T-cell (primary cell): Measurements from ENCODE around the gene HOXA1. TPM values are rescaled to one million over a fixed set of nuclear protein-coding genes. Genes with fewer than 3 reads are reported as not detected.

Source experiments
- ATAC-seq, 4 experiments: fragments of 200-7000 bp in 3 of 4; fragments of 150-1000 bp in 1 of 4; cut with Tn5 transposase; replicated peaks in 1 of 4; 1 replicate in 3 of 4; 2 replicates in 1 of 4; pipeline ENCODE4 v1.10.0; 2021; ENCODE audit warnings: moderate library complexity in 3 of 4, mild to moderate bottlenecking in 2 of 4, moderate number of reproducible peaks in 1 of 4
- CTCF ChIA-PET, 2 donors: fragments of 300-600 bp; sonication (Branson Sonifier 250); formaldehyde crosslinking; loops; one replicate each; lab custom pipeline; 2022; ENCODE audit warnings: antibody characterized with exemption in 2 of 2; lab: Charles Lee
- POLR2A ChIA-PET, 2 donors: fragments of 300-600 bp; sonication (Branson Sonifier 250); formaldehyde crosslinking; loops; one replicate each; lab custom pipeline; 2022; ENCODE audit warnings: antibody characterized with exemption in 2 of 2; lab: Charles Lee
- DNase-seq, 35 experiments: peaks; one replicate each; pipeline versions ENCODE4 v3.0.0 to v3.0.0-alpha.2; 2013 to 2023
- H3K27ac ChIP-seq: one replicate; pipeline ENCODE4 v1.5.1; 2013; ENCODE audit warnings: low read length
- H3K27me3 ChIP-seq, 2 experiments: replicated peaks in 1 of 2; 1 replicate in 1 of 2; 2 replicates in 1 of 2; pipeline versions ENCODE4 v1.6.1 to v1.7.0; 2013; ENCODE audit warnings: low read length in 1 of 2, mixed read lengths in 1 of 2; ENCODE audit not compliant: control insufficient read depth in 2 of 2, insufficient read depth in 2 of 2; ENCODE audit errors: extremely low read depth in 1 of 2
- H3K36me3 ChIP-seq, 2 donors: 1 replicate in 1 of 2; 2 replicates in 1 of 2; pipeline versions ENCODE4 v1.6.1 to v1.7.0; 2013; ENCODE audit warnings: low read length in 1 of 2; ENCODE audit not compliant: control insufficient read depth in 2 of 2, insufficient read depth in 1 of 2; ENCODE audit errors: extremely low read depth in 1 of 2
- H3K4me1 ChIP-seq, 2 experiments: 1 replicate in 1 of 2; 2 replicates in 1 of 2; pipeline versions ENCODE4 v1.6.1 to v1.7.0; 2013; ENCODE audit warnings: low read length in 2 of 2, mixed read lengths in 1 of 2; ENCODE audit not compliant: insufficient read depth in 2 of 2, control insufficient read depth in 1 of 2; ENCODE audit errors: extremely low read depth in 1 of 2
- H3K4me3 ChIP-seq, 2 donors: 1 replicate in 1 of 2; 2 replicates in 1 of 2; pipeline versions ENCODE4 v1.5.1 to v1.7.0; 2013; ENCODE audit warnings: mild to moderate bottlenecking in 2 of 2, low read length in 1 of 2, moderate library complexity in 1 of 2; ENCODE audit not compliant: control insufficient read depth in 1 of 2; ENCODE audit errors: extremely low read depth in 1 of 2
- H3K9me3 ChIP-seq: 2 replicates; pipeline ENCODE4 v1.7.0; 2013
- H3K27ac Mint-ChIP-seq, 2 donors: one replicate each; pipeline ENCODE4 v1.8.0; 2020 to 2021; ENCODE audit warnings: mild to moderate bottlenecking in 2 of 2, mixed read lengths in 2 of 2
- H3K27me3 Mint-ChIP-seq, 2 donors: one replicate each; pipeline ENCODE4 v1.8.0; 2021 to 2022; ENCODE audit warnings: mixed read lengths in 2 of 2
- H3K36me3 Mint-ChIP-seq: one replicate; pipeline ENCODE4 v1.8.0; 2021; ENCODE audit warnings: mixed read lengths
- H3K4me1 Mint-ChIP-seq, 3 donors: one replicate each; pipeline ENCODE4 v1.8.0; 2020 to 2022; ENCODE audit warnings: mixed read lengths in 3 of 3, mild to moderate bottlenecking in 1 of 3
- H3K4me3 Mint-ChIP-seq, 3 donors: one replicate each; pipeline ENCODE4 v1.8.0; 2020 to 2022; ENCODE audit warnings: mild to moderate bottlenecking in 3 of 3, mixed read lengths in 3 of 3, moderate library complexity in 3 of 3
- H3K9me3 Mint-ChIP-seq, 3 donors: one replicate each; pipeline ENCODE4 v1.8.0; 2020 to 2022; ENCODE audit warnings: mixed read lengths in 3 of 3
- WGBS: methylation state at CpG from one replicate; pipeline ENCODE4 v1.1.5; 2013; ENCODE audit warnings: missing lambda C conversion rate; ENCODE audit not compliant: insufficient coverage; 5-methylcytosine and 5-hydroxymethylcytosine counted together
- total RNA-seq, 35 experiments: library from RNA in 6 of 35; stranded (reverse) in 6 of 35; fragments of 120-200 nt in 1 of 35; gene quantifications; one replicate each; pipeline versions ENCODE4 v1.2.1 to v1.2.4 and lab custom pipeline; 2013 to 2026

HOXA1 gene
- total RNA-seq, 5 donors from 2014 or later (not counting 1 experiment from before 2014, with no cell fraction given), result 0.28 to 0.66 (median 0.54) TPM

DNA sequence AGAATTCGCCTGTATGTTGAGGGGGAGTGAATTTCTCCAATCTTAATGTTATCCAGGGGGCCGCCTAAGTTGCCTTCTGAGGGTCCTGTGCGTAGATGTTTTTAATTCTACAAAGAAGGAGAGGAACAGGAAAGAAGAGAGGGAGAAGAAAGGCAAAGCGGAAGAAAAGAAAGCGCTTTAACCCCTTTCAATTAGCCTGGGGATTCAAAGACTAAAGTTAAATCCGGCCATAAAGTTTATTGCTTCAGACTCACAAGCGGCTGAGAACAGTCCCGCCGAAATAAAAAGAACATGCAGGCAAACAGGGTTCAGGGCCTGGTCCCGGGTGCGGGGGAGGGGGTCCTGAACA lies 43.2 kb upstream of the HOXA1 start:
- 98% methylated on average over 8 of the region's 11 CpGs for WGBS
- POLR2A ChIA-PET, result no interaction called here
- Mint-ChIP-seq H3K9me3 (no peaks in the 10 kb centered on the region), H3K36me3 (no peaks in the 10 kb centered on the region), H3K4me1 (peaks cover 0 to 15% (median 4%) of the 10 kb centered on the region in 3 donors), H3K27ac (no peak overlapping the region), H3K4me3 (no peak overlapping the region), H3K27me3 (peaks cover 37 to 66% of the 10 kb centered on the region in 2 donors)
- Histone ChIP-seq H3K36me3 (no peaks in the 10 kb centered on the region), H3K9me3 (no peaks in the 10 kb centered on the region), H3K27me3 (peaks cover 0 to 40% of the 10 kb centered on the region in 2 experiments), H3K4me3 (no peak overlapping the region), H3K4me1 (peaks cover 0 to 18% of the 10 kb centered on the region in 2 experiments), H3K27ac (no peak overlapping the region)
- DNase-seq, result no peak
- ATAC-seq, result no peak
- CTCF ChIA-PET, result no interaction called here

DNA sequence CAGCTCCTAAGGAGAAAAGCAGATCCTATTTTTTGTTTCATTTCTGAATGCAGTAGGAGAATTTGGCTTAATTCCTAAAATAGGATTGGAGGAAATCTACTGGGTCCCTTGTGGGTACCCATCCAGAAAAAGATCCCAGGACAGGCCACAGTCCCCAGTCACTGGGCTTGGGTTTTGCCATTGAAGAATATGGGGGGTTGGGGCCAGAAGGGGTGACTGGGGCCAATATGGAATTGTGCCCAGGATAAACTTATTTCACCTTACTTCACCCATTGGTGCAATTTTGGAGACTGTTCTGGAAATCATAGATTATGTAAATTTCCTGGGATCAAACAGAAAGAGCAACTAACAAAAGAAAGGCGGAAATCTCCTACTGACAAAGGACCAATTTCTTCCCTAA lies 42.7 kb upstream of the HOXA1 start:
- Mint-ChIP-seq H3K4me1 (peaks cover 0 to 15% (median 4%) of the 10 kb centered on the region in 3 donors), H3K36me3 (no peaks in the 10 kb centered on the region), H3K9me3 (no peaks in the 10 kb centered on the region), H3K27me3 (peaks cover 41 to 68% of the 10 kb centered on the region in 2 donors), H3K4me3 (no peak overlapping the region), H3K27ac (no peak overlapping the region)
- no peak overlapping the region for H3K4me3 ChIP-seq
- ATAC-seq (no peak), DNase-seq (no peak)
- no CpG with 5 or more reads among the region's 1 CpG for WGBS
- ChIA-PET POLR2A (no interaction called here), CTCF (no interaction called here)
- no peak overlapping the region for H3K27ac ChIP-seq
- H3K27me3 ChIP-seq, result peaks cover 0 to 38% of the 10 kb centered on the region in 2 experiments
- peaks cover 0 to 18% of the 10 kb centered on the region in 2 experiments for H3K4me1 ChIP-seq
- no peaks in the 10 kb centered on the region for H3K9me3 ChIP-seq
- no peaks in the 10 kb centered on the region for H3K36me3 ChIP-seq

DNA sequence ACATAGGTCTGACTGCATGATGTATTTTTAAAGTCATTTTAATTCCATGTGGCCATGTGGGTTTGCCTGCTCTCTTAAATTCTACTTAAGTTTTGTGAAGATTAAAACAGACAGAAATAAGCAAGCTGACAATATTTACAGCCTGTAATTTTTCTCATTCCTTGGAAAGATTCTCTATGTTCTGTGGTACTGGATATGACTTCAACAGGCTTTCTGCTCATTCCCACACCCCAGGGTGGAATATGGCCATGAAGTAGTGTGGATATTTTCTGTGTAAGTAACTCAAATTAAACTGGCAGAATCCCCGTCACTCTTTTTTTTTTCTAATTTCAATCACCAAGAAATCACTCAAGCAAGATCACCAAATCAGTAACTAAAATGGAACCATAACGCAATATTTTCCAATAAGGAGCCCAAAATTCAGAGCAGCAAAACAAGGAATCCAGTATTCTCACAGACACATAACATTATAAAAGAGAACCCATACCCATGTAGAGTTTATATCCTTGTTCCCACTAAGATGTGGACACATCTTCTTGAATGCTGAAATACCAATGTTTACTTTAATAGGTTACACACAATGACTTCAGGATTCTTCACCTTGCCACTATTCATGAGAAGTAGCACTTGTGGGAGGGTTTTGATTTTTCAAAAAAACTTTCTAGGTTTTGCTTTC lies 42.0 kb upstream of the HOXA1 start:
- no peak overlapping the region for H3K27ac Mint-ChIP-seq
- no peak overlapping the region for H3K4me3 Mint-ChIP-seq
- H3K36me3 ChIP-seq, result no peaks in the 10 kb centered on the region
- no peak overlapping the region for H3K4me3 ChIP-seq
- peaks cover 40 to 72% of the 10 kb centered on the region in 2 donors for H3K27me3 Mint-ChIP-seq
- 100% methylated on average over 1 of the region's 2 CpGs for WGBS
- H3K27me3 ChIP-seq, result peaks cover 0 to 36% of the 10 kb centered on the region in 2 experiments
- no peaks in the 10 kb centered on the region for H3K9me3 ChIP-seq
- H3K27ac ChIP-seq, result no peak overlapping the region
- H3K4me1 Mint-ChIP-seq, result peaks cover 0 to 15% (median 4%) of the 10 kb centered on the region in 3 donors
- no peaks in the 10 kb centered on the region for H3K9me3 Mint-ChIP-seq
- peaks cover 0 to 18% of the 10 kb centered on the region in 2 experiments for H3K4me1 ChIP-seq
- ATAC-seq, result no peak
- no peak for DNase-seq
- H3K36me3 Mint-ChIP-seq, result no peaks in the 10 kb centered on the region
- ChIA-PET CTCF (interaction anchor here in 1 of 2 donors (0.5 kb wide), 2 partner anchors 467 to 1909 kb away, joined by 3 to 10 read pairs; partner anchors contain the start of gene NPVF), POLR2A (no interaction called here)

DNA sequence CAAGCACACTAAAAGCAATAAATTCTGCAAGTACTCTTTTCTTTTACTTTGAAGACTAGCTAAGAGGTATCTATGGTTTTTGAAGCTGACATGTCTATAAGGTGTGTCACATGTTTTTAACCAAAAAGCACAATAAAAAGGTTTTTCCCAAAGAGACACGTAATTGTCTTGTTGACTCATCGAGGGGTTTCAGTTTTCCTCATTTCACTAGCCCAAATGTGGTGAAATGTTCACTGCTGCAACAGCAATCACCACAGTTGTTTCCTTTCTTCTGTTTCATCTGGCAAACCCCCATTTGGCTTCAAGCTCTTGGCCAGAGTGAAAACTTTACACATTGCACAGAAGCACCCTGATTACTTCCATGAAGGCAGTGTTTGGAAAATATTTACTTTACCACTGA lies 38.6 kb upstream of the HOXA1 start:
- ChIA-PET CTCF (interaction anchor here in 1 of 2 donors (1.0 to 1.3 kb wide), 2 partner anchors 14 to 469 kb away, joined by 3 to 4 read pairs; no protein-coding TSS in a partner anchor), POLR2A (no interaction called here)
- Mint-ChIP-seq H3K9me3 (no peaks in the 10 kb centered on the region), H3K27ac (no peak overlapping the region), H3K4me3 (no peak overlapping the region), H3K27me3 (peaks cover 29 to 63% of the 10 kb centered on the region in 2 donors), H3K4me1 (peaks cover 0 to 15% (median 4%) of the 10 kb centered on the region in 3 donors), H3K36me3 (no peaks in the 10 kb centered on the region)
- WGBS, result 0% methylated on average over 1 of the region's 2 CpGs
- ATAC-seq (no peak), DNase-seq (no peak)
- H3K4me3 ChIP-seq, result no peak overlapping the region
- H3K36me3 ChIP-seq, result no peaks in the 10 kb centered on the region
- peaks cover 4 to 19% of the 10 kb centered on the region in 2 experiments for H3K4me1 ChIP-seq
- H3K9me3 ChIP-seq, result no peaks in the 10 kb centered on the region
- peaks cover 0 to 25% of the 10 kb centered on the region in 2 experiments for H3K27me3 ChIP-seq
- H3K27ac ChIP-seq, result no peak overlapping the region

DNA sequence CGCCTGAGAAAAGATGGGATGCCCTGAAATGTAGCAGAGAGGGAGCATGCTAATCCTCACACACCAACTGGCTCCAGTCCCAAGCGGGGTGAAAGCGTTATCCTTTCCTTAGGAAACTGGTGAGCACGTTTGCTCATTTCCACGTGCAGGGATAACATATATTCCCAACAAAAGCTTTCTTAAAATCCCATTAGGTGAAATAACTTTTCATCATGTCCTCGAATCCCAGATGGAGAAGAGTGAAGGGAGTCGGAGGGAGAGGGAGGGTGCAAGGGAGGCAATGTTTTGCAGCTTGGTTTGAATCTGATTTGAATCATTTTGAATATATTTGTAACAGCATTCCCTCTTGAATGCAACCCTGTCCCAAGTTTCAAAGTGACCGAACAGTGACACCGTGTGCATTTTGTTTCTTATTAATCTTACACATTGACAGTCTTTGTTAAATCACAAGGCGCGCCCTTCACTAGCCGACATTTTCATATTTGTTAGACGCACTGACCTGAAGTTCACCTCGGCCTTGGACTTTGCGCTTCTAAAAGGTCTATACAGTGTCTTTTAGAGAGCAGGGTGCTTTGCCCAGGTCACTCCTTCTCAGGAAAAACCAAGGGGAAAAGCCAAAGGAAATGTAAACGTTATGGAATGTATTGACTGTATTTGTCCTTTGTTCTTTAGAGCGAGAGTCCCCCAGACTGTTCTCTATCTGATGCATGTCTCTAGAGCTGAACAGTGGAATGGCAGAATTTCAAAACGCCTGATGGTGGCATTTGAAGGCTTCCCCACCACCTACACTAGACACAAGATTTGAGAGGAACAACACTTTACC lies 37.8 kb upstream of the HOXA1 start:
- CTCF ChIA-PET, result interaction anchor here (0.6 to 1.3 kb wide), 2 partner anchors 15 to 782 kb away, joined by 4 to 6 read pairs; no protein-coding TSS in a partner anchor
- ATAC-seq (no peak), DNase-seq (no peak)
- H3K4me1 Mint-ChIP-seq, result peaks cover 0 to 15% (median 5%) of the 10 kb centered on the region in 3 donors
- POLR2A ChIA-PET, result no interaction called here
- H3K27ac Mint-ChIP-seq, result no peak overlapping the region
- Histone ChIP-seq H3K9me3 (no peaks in the 10 kb centered on the region), H3K4me1 (peaks cover 4 to 19% of the 10 kb centered on the region in 2 experiments), H3K27ac (no peak overlapping the region), H3K27me3 (peaks cover 0 to 25% of the 10 kb centered on the region in 2 experiments), H3K36me3 (no peaks in the 10 kb centered on the region), H3K4me3 (no peak overlapping the region)
- H3K9me3 Mint-ChIP-seq, result no peaks in the 10 kb centered on the region
- 83% methylated on average over 3 of the region's 18 CpGs for WGBS
- no peaks in the 10 kb centered on the region for H3K36me3 Mint-ChIP-seq
- H3K27me3 Mint-ChIP-seq, result peaks cover 25 to 65% of the 10 kb centered on the region in 2 donors
- H3K4me3 Mint-ChIP-seq, result no peak overlapping the region

DNA sequence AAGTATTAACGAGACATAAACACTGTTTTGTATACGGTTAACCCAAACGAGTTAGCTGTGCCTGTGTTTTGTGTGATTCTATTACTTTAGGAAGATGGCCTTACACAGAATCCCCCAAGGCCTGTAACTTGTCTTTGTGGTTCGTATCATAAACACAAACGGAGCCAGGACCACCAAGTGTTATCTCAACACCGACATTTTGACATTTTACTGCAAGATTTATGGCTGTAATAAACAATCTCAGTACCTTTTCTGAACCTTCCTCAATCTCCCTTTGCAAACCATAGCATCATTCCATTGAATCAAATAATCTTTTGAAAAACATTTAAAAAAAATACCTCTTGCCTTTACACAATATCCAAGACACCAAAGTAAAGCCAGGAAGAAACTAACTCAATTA lies 37.2 kb upstream of the HOXA1 start:
- Mint-ChIP-seq H3K4me3 (no peak overlapping the region), H3K9me3 (no peaks in the 10 kb centered on the region), H3K27me3 (peaks cover 25 to 60% of the 10 kb centered on the region in 2 donors), H3K27ac (no peak overlapping the region), H3K4me1 (peaks cover 0 to 15% (median 5%) of the 10 kb centered on the region in 3 donors), H3K36me3 (no peaks in the 10 kb centered on the region)
- CTCF ChIA-PET, result no interaction called here
- H3K27ac ChIP-seq, result no peak overlapping the region
- H3K27me3 ChIP-seq, result peaks cover 0 to 25% of the 10 kb centered on the region in 2 experiments
- ATAC-seq (no peak), DNase-seq (no peak)
- H3K9me3 ChIP-seq, result no peaks in the 10 kb centered on the region
- no peaks in the 10 kb centered on the region for H3K36me3 ChIP-seq
- WGBS, result 79% methylated on average over 5 of the region's 6 CpGs
- peaks cover 4 to 19% of the 10 kb centered on the region in 2 experiments for H3K4me1 ChIP-seq
- no peak overlapping the region for H3K4me3 ChIP-seq
- POLR2A ChIA-PET, result no interaction called here
